ENCODE results near the gene ASMT.
A peak's percentile ranks its signal among the peaks of the same experiment; 100 is the strongest.

The ASMT gene

GRCh38 chrX:1657367-1658070 lies 42.7 kb downstream of the ASMT start:
- Mint-ChIP-seq H3K9me3 (peaks cover 2% of the 10 kb centered on the region), H3K4me1 (peaks cover 14% of the 10 kb centered on the region), H3K4me3 (peak overlapping the region; percentile 7 to 54 (median 19)), H3K27ac (peak overlapping the region; percentile 20 to 73 (median 69)), H3K27me3 (ENCODE audit: low read depth) (no peaks in the 10 kb centered on the region), H3K36me3 (ENCODE audit: low read depth) (no peaks in the 10 kb centered on the region)
- TF ChIP-seq, protein P1, sequence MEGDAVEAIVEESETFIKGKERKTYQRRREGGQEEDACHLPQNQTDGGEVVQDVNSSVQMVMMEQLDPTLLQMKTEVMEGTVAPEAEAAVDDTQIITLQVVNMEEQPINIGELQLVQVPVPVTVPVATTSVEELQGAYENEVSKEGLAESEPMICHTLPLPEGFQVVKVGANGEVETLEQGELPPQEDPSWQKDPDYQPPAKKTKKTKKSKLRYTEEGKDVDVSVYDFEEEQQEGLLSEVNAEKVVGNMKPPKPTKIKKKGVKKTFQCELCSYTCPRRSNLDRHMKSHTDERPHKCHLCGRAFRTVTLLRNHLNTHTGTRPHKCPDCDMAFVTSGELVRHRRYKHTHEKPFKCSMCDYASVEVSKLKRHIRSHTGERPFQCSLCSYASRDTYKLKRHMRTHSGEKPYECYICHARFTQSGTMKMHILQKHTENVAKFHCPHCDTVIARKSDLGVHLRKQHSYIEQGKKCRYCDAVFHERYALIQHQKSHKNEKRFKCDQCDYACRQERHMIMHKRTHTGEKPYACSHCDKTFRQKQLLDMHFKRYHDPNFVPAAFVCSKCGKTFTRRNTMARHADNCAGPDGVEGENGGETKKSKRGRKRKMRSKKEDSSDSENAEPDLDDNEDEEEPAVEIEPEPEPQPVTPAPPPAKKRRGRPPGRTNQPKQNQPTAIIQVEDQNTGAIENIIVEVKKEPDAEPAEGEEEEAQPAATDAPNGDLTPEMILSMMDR (IDR thresholded peaks at IDR 0.05; ENCODE audit: unreplicated experiment in 3 of 3): no peak

DNA sequence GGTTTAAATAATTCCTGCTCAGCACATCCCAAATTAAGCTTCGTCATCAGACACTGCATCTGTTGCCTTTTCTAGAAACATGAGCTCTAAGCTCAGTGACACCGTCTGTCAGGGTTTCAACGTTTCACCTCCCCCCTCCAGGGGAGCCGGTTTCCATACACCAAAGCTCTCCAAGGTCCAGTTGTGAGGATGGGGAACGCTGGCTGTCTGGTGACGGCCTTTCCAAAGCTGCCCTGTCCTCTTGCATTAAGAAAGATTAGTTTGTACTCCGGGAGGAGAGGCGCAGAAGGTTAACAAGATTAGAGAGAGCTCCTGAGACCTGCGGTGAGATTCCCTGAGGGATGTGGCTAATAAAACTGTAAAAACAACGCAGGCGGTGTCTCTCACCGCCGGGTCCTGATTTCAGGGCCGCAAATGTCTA lies 43.2 kb downstream of the ASMT start:
- peaks cover 14% of the 10 kb centered on the region for H3K4me1 Mint-ChIP-seq
- H3K4me3 Mint-ChIP-seq: peak overlapping the region in 2 of 3 experiments; percentile 27 to 44
- TF ChIP-seq, protein P1 (IDR thresholded peaks at IDR 0.05; ENCODE audit: unreplicated experiment in 3 of 3): no peak
- H3K27ac Mint-ChIP-seq: peak overlapping the region; percentile 20 to 73 (median 69)
- H3K36me3 Mint-ChIP-seq (ENCODE audit: low read depth): no peaks in the 10 kb centered on the region
- H3K9me3 Mint-ChIP-seq: peaks cover 2% of the 10 kb centered on the region
- H3K27me3 Mint-ChIP-seq (ENCODE audit: low read depth): no peaks in the 10 kb centered on the region

- no peaks in the 10 kb centered on the region for H3K9me3 Mint-ChIP-seq
- TF ChIP-seq, protein P1 (IDR thresholded peaks at IDR 0.05; ENCODE audit: unreplicated experiment in 3 of 3): no peak
- no peak overlapping the region for H3K27ac Mint-ChIP-seq
- H3K36me3 Mint-ChIP-seq (ENCODE audit: low read depth): no peaks in the 10 kb centered on the region
- H3K4me1 Mint-ChIP-seq: peaks cover 14% of the 10 kb centered on the region
- no peaks in the 10 kb centered on the region for H3K27me3 Mint-ChIP-seq (ENCODE audit: low read depth)
- H3K4me3 Mint-ChIP-seq: no peak overlapping the region
Measured at GRCh38 chrX:1659664-1660461, 45.0 kb downstream of the ASMT start.

DNA sequence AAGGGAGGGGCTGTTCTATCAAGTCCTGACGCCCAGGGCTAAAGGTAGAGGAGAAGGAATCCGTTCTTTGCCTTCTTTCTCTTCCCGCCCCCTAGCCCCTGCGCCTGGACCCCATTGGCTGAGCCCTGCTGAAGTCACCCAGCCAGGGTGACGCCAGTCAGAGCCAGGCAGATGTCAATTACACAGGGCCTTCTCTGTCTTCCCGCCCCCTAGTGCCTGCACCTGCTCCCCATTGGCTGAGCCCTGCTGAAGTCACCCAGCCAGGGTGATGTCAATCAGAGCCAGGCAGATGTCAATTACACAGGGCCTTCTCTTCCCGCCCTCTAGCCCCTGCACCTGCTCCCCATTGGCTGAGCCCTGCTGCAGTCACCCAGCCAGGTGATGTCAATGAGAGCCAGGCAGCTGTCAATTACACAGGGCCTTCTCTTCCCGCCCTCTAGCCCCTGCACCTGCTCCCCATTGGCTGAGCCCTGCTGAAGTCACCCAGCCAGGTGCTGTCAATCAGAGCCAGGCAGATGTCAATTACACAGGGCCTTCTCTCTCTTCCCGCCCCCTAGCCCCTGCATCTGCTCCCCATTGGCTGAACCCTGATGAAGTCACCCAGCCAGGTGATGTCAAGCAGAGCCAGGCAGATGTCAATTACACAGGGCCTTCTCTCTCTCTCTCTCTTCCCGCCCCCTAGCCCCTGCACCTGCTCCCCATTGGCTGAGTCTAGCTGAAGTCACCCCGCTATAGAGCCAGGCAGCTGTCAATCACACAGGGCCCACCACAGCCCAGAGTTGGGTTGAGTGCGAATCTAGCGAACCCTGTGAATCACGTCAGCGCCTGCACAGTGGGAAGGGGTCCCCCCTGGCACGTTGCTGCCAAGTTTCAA lies 46.4 kb downstream of the ASMT start:
- no peaks in the 10 kb centered on the region for H3K27me3 Mint-ChIP-seq (ENCODE audit: low read depth)
- H3K9me3 Mint-ChIP-seq: peaks cover 3% of the 10 kb centered on the region
- no peaks in the 10 kb centered on the region for H3K36me3 Mint-ChIP-seq (ENCODE audit: low read depth)
- H3K4me1 Mint-ChIP-seq: peaks cover 14% of the 10 kb centered on the region
- H3K27ac Mint-ChIP-seq: no peak overlapping the region
- H3K4me3 Mint-ChIP-seq: no peak overlapping the region
- TF ChIP-seq, protein P1 (IDR thresholded peaks at IDR 0.05; ENCODE audit: unreplicated experiment in 3 of 3): no peak

- no peak overlapping the region for H3K4me3 Mint-ChIP-seq
- TF ChIP-seq, protein P1 (IDR thresholded peaks at IDR 0.05; ENCODE audit: unreplicated experiment in 3 of 3): no peak
- H3K4me1 Mint-ChIP-seq: peaks cover 14% of the 10 kb centered on the region
- peaks cover 9% of the 10 kb centered on the region for H3K9me3 Mint-ChIP-seq
- no peak overlapping the region for H3K27ac Mint-ChIP-seq
- no peaks in the 10 kb centered on the region for H3K36me3 Mint-ChIP-seq (ENCODE audit: low read depth)
- no peaks in the 10 kb centered on the region for H3K27me3 Mint-ChIP-seq (ENCODE audit: low read depth)
Measured at GRCh38 chrX:1661922-1662221, 47.0 kb downstream of the ASMT start.
